Fibroblast of mammary gland (primary cell): ENCODE data around the gene PRAMEF33.
"Not testable (repeated sequence)": the region's sequence is repeated elsewhere in the genome, so short reads cannot be mapped to it uniquely, and the experiment has no call there.

ENCODE experiments used
- DNase-seq: peaks from one replicate; pipeline ENCODE4 v3.0.0-alpha.2; 2010; ENCODE audit warnings: low read depth
- H3K4me3 ChIP-seq: 2 replicates; pipeline ENCODE4 v1.5.1; 2011; ENCODE audit warnings: low read depth, mild to moderate bottlenecking, low read length, moderate library complexity; ENCODE audit not compliant: control insufficient read depth
- CTCF ChIP-seq: conservative IDR thresholded peaks from 2 replicates; pipeline ENCODE4 v1.5.1; 2011; ENCODE audit warnings: low read depth, low read length, inconsistent platforms; ENCODE audit not compliant: control insufficient read depth, insufficient read depth

Gene PRAMEF33

GRCh38 chr1:13356774-13357173 lies 53.4 kb downstream of the PRAMEF33 start:
- not testable (repeated sequence) for H3K4me3 ChIP-seq
- peak; percentile 40 for TF ChIP-seq CTCF
- peak; percentile 61 for DNase-seq
